OCI-LY7 (cell line): Measurements from ENCODE around the gene ETFRF1. TPM values are rescaled to one million over a fixed set of nuclear protein-coding genes. Genes with fewer than 3 reads are reported as not detected.

Source experiments
- BruUV-seq: library from RNA; stranded (reverse); fragments of 400-500 nt; replicated peaks from 2 replicates; lab custom pipeline; 2021; lab: Mats Ljungman, UMichigan
- CTCF ChIA-PET: fragments of 300-600 bp; sonication (Branson Sonifier 250); formaldehyde crosslinking; loops from one replicate; lab custom pipeline; 2022; ENCODE audit warnings: antibody characterized with exemption; ENCODE audit not compliant: unreplicated experiment; lab: Charles Lee
- POLR2A ChIA-PET: fragments of 300-600 bp; sonication (Branson Sonifier 250); formaldehyde crosslinking; loops from one replicate; lab custom pipeline; 2022; ENCODE audit warnings: antibody characterized with exemption; lab: Charles Lee
- DNase-seq: peaks from one replicate; pipeline ENCODE4 v3.0.0-alpha.2; 2015; ENCODE audit warnings: low spot score
- H2AFZ ChIP-seq: fragments of 200-600 bp; sonication (generic), shearing (Covaris generic); 2 replicates; pipeline ENCODE4 v1.6.1; 2014; ENCODE audit warnings: mild to moderate bottlenecking, antibody characterized with exemption, low read length, moderate library complexity
- H3K27ac ChIP-seq: fragments of 200-600 bp; sonication (generic); 2 replicates; pipeline ENCODE4 v1.5.1; 2014; ENCODE audit warnings: mixed run types, low read depth, mild to moderate bottlenecking, moderate library complexity, low read length, inconsistent platforms; ENCODE audit not compliant: poor library complexity, severe bottlenecking
- H3K36me3 ChIP-seq: fragments of 200-600 bp; sonication (generic); 2 replicates; pipeline ENCODE4 v1.6.1; 2014; ENCODE audit warnings: mild to moderate bottlenecking, antibody characterized with exemption, low read length, moderate library complexity, mixed read lengths; ENCODE audit not compliant: insufficient read depth
- H3K4me1 ChIP-seq: fragments of 200-600 bp; sonication (generic); 2 replicates; pipeline ENCODE4 v1.5.1; 2014; ENCODE audit warnings: mild to moderate bottlenecking, low read length; ENCODE audit not compliant: insufficient read depth, poor library complexity, severe bottlenecking
- H3K4me2 ChIP-seq: fragments of 200-600 bp; sonication (generic); 2 replicates; pipeline ENCODE4 v1.6.1; 2014; ENCODE audit warnings: mild to moderate bottlenecking, low read length
- H3K4me3 ChIP-seq: fragments of 200-600 bp; sonication (generic); 2 replicates; pipeline ENCODE4 v1.5.1; 2014; ENCODE audit warnings: mild to moderate bottlenecking, low read depth, low read length; ENCODE audit not compliant: poor library complexity, severe bottlenecking
- H3K79me2 ChIP-seq: fragments of 200-600 bp; sonication (generic); 2 replicates; pipeline ENCODE4 v1.6.1; 2016; ENCODE audit warnings: low read depth, mild to moderate bottlenecking, low read length, moderate library complexity, mixed read lengths; ENCODE audit not compliant: insufficient read depth
- H3K9me2 ChIP-seq: fragments of 200-600 bp; sonication (generic); 2 replicates; pipeline ENCODE4 v1.6.1; 2016; ENCODE audit warnings: mild to moderate bottlenecking, low read length, mixed read lengths; ENCODE audit not compliant: insufficient read depth
- H3K9me3 ChIP-seq: fragments of 200-600 bp; sonication (generic); 2 replicates; pipeline ENCODE4 v1.6.1; 2014; ENCODE audit warnings: mild to moderate bottlenecking, mixed run types, low read length, mixed read lengths
- H4K20me1 ChIP-seq: fragments of 200-600 bp; sonication (generic); 2 replicates; pipeline ENCODE4 v1.6.1; 2014; ENCODE audit warnings: mild to moderate bottlenecking, antibody characterized with exemption, low read length, moderate library complexity, mixed read lengths; ENCODE audit not compliant: insufficient read depth
- CTCF ChIP-seq: fragments of 200-600 bp; sonication (generic); conservative IDR thresholded peaks from 2 replicates; pipeline ENCODE4 v1.5.1; 2014; ENCODE audit warnings: mild to moderate bottlenecking, antibody characterized with exemption, low read length, moderate library complexity, mixed read lengths
- EZH2phosphoT487 ChIP-seq: fragments of 200-600 bp; sonication (generic); IDR thresholded peaks from 2 replicates; pipeline ENCODE4 v1.6.1; 2018; ENCODE audit warnings: low read depth, borderline replicate concordance, mild to moderate bottlenecking, mixed run types, antibody characterized with exemption, low read length, moderate library complexity, mixed read lengths
- intact Hi-C: fragments of 100-400 bp; cut with micrococcal nuclease; formaldehyde crosslinking; loops from one replicate; pipeline ENCODE4 v1.10.0; 2022; ENCODE audit not compliant: unreplicated experiment
- total RNA-seq, 2 experiments: library from RNA; depleted of rRNA in 1 of 2; stranded (reverse); fragments of >200 nt in 1 of 2; shearing (Covaris generic) in 1 of 2; gene quantifications; 2 replicates each; pipeline ENCODE4 v1.2.3, GENCODE V29; 2014 to 2022

Gene ETFRF1
- total RNA-seq, 2 experiments from 2014 or later, result 8.5 to 11.4 TPM

- DNase-seq, result no peak
- H4K20me1 ChIP-seq, result no peaks in the 10 kb centered on the region
- ChIA-PET POLR2A (interaction anchor here (1.0 to 1.3 kb wide), 2 partner anchors 130 to 176 kb away, joined by 3 read pairs; no protein-coding TSS in a partner anchor), CTCF (no interaction called here)
- H3K4me2 ChIP-seq, result no peak overlapping the region
- no peaks in the 10 kb centered on the region for H3K9me3 ChIP-seq
- no peak overlapping the region for H2AFZ ChIP-seq
- no peaks in the 10 kb centered on the region for H3K9me2 ChIP-seq
- H3K4me1 ChIP-seq, result peaks cover 5% of the 10 kb centered on the region
- intact Hi-C loops, result no loop called here
- no peak overlapping the region for H3K27ac ChIP-seq
- no TSS peak for BruUV-seq
- peaks cover 38% of the 10 kb centered on the region; the same call in 1 of the 2 replicates for H3K79me2 ChIP-seq
- no peak overlapping the region for H3K4me3 ChIP-seq
- peaks cover 78% of the 10 kb centered on the region for H3K36me3 ChIP-seq
- no peak for TF ChIP-seq CTCF
- no peak for TF ChIP-seq EZH2phosphoT487
Measured at GRCh38 chr12:25236190-25236589, 41.2 kb downstream of the ETFRF1 start.

- Histone ChIP-seq H3K79me2 (peaks cover 40% of the 10 kb centered on the region; the same call in 1 of the 2 replicates), H3K4me3 (no peak overlapping the region), H4K20me1 (no peaks in the 10 kb centered on the region), H3K36me3 (peaks cover 80% of the 10 kb centered on the region), H3K9me3 (no peaks in the 10 kb centered on the region), H3K4me1 (peaks cover 8% of the 10 kb centered on the region), H3K4me2 (no peak overlapping the region), H3K9me2 (no peaks in the 10 kb centered on the region), H3K27ac (no peak overlapping the region), H2AFZ (no peak overlapping the region)
- no peak for DNase-seq
- BruUV-seq, result no TSS peak
- intact Hi-C loops, result no loop called here
- POLR2A ChIA-PET, result interaction anchor here (1.3 kb wide), 1 partner anchor 176 kb away, joined by 3 read pairs; no protein-coding TSS in a partner anchor
- TF ChIP-seq EZH2phosphoT487, result no peak
- CTCF ChIA-PET, result no interaction called here
Measured at GRCh38 chr12:25236626-25237025, 41.6 kb downstream of the ETFRF1 start.

- Histone ChIP-seq H3K36me3 (peaks cover 83% of the 10 kb centered on the region), H3K9me3 (no peaks in the 10 kb centered on the region), H3K4me2 (peak overlapping the region; percentile 22; the same call in 1 of the 2 replicates), H3K27ac (peak overlapping the region; percentile 28), H3K4me3 (no peak overlapping the region), H2AFZ (no peak overlapping the region), H3K79me2 (peaks cover 65% of the 10 kb centered on the region; the same call in 1 of the 2 replicates), H3K9me2 (no peaks in the 10 kb centered on the region), H4K20me1 (0 out of 2 replicates have a peak, but pooled peaks cover 10% of the 10 kb centered on the region), H3K4me1 (peaks cover 11% of the 10 kb centered on the region)
- ChIA-PET CTCF (interaction anchor here (1.2 to 1.5 kb wide), 2 partner anchors 11 to 146 kb away, joined by 5 to 8 read pairs; no protein-coding TSS in a partner anchor), POLR2A (interaction anchor here (0.6 to 2.1 kb wide), 6 partner anchors 10 to 125 kb away, joined by 3 to 13 read pairs (median 4); partner anchors contain the start of gene KRAS)
- DNase-seq, result peak; percentile 66
- BruUV-seq, result no TSS peak
- TF ChIP-seq CTCF, result peak; percentile 97
- TF ChIP-seq EZH2phosphoT487, result no peak
- intact Hi-C loops, result no loop called here
Measured at GRCh38 chr12:25241167-25242020, 46.4 kb downstream of the ETFRF1 start.
